ENCODE data around the gene INO80D.

INO80D gene

GRCh38 chr2:206096876-206097275 is 10.9 kb upstream of the INO80D start:
- no peak for DNase-seq (ENCODE audit: extremely low spot score)
- CTCF ChIA-PET: interaction anchor here (0.9 to 6.1 kb wide), 4 partner anchors 9 to 92 kb away, joined by 3 to 31 read pairs (median 4); partner anchors contain the start of gene INO80D
- no peak for TF ChIP-seq CTCF (IDR thresholded peaks at IDR 0.05; ENCODE audit: control extremely low read depth, extremely low read depth, low read depth, missing control alignments)
- POLR2A ChIA-PET: no interaction called here

DNA sequence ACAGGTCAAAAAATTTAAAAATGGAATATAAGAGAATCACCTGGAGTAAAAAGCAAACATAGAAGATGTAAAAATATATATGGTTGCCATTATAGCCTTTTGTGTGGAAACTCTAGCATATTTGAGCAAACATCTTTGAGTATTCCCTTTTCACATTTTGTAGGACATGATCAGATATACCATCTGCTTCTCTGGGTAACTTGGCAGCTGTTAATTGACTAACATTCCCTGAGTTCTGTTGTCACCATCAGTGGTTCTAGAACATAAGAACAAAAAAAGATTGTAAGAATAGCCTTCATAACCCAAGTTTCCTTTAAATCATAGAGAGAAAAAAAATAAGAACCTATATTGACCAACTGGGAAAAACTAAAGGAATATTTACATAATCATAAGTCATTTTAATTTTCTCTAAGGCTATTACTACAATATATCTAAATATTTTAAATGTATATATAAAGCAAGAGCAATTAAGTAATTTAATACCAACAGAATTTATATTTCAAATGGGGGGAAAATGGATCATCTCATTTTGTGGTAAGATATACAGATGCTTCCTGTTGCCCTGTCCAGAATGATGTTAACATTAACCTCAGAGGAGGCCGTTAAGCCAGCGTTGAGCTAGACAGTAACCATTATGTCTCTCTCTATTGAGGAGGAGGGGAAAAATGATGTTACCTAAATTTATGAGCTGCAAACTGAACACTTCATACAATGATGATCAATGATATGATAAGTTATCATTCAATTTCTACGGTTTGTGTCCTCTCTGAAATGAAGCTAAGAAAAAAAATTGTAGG is 9.8 kb upstream of the INO80D start:
- TF ChIP-seq CTCF (IDR thresholded peaks at IDR 0.05; ENCODE audit: control extremely low read depth, extremely low read depth, low read depth, missing control alignments): no peak
- ChIA-PET CTCF (interaction anchor here (0.8 to 6.1 kb wide), 6 partner anchors 8 to 31 kb away, joined by 3 to 31 read pairs (median 3); partner anchors contain the start of gene INO80D), POLR2A (interaction anchor here (0.7 kb wide), 1 partner anchor 10 kb away, joined by 3 read pairs; the partner anchor contains the start of gene INO80D)
- DNase-seq (ENCODE audit: extremely low spot score): no peak

DNA sequence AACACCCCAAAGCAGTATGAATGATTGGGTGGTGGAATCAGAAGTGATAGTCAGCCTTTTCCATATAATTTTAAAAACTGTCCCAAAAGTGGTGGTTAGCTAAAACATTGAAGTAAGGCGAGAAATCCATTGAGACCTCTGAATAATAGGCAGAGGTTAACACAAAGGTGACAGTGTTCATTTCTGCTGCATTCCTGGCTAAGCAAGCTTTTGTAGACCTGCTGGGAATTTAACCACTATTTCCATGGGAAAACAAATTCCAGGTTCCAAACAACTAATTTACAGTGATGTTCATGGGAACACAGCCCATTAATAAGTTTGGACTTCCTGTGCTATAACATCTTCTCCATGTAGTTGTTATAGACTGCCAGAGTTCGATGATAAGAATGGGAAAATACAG is 6.3 kb upstream of the INO80D start:
- ChIA-PET POLR2A (no interaction called here), CTCF (no interaction called here)
- DNase-seq (ENCODE audit: extremely low spot score): no peak
- TF ChIP-seq CTCF (IDR thresholded peaks at IDR 0.05; ENCODE audit: control extremely low read depth, extremely low read depth, low read depth, missing control alignments): no peak

GRCh38 chr2:206088248-206088647 is 2.3 kb upstream of the INO80D start:
- ChIA-PET POLR2A (no interaction called here), CTCF (interaction anchor here (1.7 to 5.1 kb wide), 2 partner anchors 8 to 24 kb away, joined by 6 to 31 read pairs; no protein-coding TSS in a partner anchor)
- no peak for TF ChIP-seq CTCF (IDR thresholded peaks at IDR 0.05; ENCODE audit: control extremely low read depth, extremely low read depth, low read depth, missing control alignments)
- DNase-seq (ENCODE audit: extremely low spot score): no peak

GRCh38 chr2:206086716-206087350 is 859 bp upstream of the INO80D start:
- ChIA-PET CTCF (interaction anchor here (1.0 to 5.1 kb wide), 7 partner anchors 9 to 73 kb away, joined by 3 to 31 read pairs (median 3); partner anchors contain the start of gene EEF1B2), POLR2A (interaction anchor here (0.5 to 0.8 kb wide), 2 partner anchors 9 to 70 kb away, joined by 4 read pairs; no protein-coding TSS in a partner anchor)

More at GRCh38 chr2:206086716-206087350, 859 bp upstream of the INO80D start:
- DNase-seq (ENCODE audit: extremely low spot score): no peak
- TF ChIP-seq CTCF (IDR thresholded peaks at IDR 0.05; ENCODE audit: control extremely low read depth, extremely low read depth, low read depth, missing control alignments): no peak

Measured in GM10248 (cell line).